ENCODE results near the gene PLEKHH3. TPM values are rescaled to one million over a fixed set of nuclear protein-coding genes. Genes with fewer than 3 reads are reported as not detected.

PLEKHH3 gene, protein sequence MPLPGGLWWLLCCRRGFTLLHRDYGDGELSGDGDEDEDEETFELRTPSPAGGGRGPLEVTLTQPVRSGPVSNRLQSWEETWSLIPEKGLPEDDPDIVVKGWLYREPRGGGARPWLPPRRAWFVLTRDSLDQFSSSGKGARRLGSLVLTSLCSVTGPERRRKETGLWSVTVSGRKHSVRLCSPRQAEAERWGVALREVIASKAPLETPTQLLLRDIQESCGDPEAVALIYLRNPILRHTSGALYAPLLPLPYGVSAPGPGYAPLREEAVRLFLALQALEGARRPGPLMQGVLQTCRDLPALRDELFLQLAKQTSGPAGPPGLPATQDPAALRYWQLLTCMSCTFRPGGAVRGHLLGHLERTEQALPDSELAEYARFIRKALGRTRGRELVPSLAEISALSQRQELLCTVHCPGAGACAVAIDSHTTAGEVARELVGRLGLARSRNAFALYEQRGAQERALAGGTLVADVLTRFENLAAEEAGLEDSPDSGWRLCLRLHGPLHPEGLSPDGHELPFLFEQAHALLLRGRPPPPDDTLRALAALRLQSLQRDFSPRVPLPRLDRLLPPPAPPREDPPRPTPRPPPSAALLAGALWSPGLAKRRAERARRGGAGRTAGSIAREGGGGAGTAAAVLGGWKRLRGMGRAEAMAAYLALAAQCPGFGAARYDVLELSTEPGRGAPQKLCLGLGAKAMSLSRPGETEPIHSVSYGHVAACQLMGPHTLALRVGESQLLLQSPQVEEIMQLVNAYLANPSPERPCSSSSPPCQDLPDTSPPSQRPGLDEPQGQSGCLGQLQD
- 20.5 and 27.8 TPM in 2 replicates for total RNA-seq

DNA sequence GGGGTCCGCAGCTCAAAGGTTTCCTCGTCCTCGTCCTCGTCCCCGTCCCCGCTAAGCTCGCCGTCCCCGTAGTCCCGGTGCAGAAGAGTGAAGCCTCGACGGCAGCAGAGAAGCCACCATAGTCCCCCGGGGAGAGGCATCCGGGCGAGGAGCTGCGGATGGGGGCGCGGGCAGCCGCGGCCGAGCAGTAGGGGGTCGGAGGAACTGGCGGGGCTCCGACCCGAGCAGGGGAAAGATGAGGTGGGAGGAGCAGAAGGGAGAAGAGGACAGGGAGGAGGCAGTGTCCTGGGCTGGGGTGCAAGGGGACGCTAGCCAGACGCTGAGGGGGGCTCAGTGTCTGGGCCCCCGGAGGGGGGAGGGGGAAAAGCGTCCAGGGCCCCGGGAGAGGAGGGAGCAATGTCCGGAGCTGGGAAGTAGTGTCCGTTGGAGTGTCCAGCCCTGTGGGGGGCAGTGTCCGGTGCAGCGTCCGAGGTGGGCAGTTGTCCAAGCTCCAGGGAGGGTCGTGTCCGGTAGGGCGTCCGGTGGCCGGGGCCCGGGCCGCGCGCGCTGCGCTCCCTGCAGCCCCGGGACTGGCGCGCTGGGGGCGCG lies at the start of gene PLEKHH3:
Gene PLEKHH3 (minus strand): TSS at position 571 of the 588 bp plus-strand sequence. CDS start 431 bp downstream, at position 140.

DNA sequence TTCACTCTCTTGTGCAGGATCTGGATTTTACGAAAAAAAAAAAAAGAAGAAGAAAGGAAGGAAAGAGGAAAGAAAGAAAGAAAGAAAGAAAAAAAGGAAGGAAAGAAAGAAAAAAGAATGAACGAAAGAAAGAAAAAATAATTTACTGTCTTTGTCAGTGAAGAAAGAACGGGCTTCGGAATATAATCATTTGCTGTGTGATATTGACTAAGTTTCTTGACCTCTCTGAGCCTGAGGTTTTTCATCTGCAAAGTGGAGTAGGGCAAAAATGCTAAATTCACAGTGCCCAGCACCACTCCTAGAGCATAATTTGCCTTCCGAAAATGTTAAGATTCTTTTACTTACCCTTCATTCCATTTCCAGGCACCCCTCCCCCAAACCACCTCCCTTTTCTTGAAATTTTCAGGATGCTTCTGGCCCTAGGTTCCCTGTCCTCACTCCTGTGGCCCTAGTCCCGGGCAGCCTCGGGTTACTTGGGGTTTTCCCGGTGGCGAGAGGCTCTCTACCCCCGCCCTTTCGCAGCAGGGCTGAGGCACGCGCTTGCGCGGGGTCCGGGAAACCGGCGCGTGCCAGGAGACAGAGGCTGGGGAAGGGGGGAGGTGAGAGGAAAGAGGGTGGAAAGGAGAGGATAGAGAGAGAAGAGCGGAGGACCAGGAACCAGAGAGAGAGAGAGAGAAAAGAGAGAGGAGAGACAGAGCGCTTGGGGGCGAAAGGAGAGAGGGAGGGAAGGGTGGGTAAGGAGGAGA lies 5.4 kb upstream of the PLEKHH3 start, which contains the start of gene CNTNAP1:
Gene CNTNAP1 (plus strand): TSS at position 556 of the 746 bp plus-strand sequence. CDS start 299 bp downstream, outside the sequence.

DNA sequence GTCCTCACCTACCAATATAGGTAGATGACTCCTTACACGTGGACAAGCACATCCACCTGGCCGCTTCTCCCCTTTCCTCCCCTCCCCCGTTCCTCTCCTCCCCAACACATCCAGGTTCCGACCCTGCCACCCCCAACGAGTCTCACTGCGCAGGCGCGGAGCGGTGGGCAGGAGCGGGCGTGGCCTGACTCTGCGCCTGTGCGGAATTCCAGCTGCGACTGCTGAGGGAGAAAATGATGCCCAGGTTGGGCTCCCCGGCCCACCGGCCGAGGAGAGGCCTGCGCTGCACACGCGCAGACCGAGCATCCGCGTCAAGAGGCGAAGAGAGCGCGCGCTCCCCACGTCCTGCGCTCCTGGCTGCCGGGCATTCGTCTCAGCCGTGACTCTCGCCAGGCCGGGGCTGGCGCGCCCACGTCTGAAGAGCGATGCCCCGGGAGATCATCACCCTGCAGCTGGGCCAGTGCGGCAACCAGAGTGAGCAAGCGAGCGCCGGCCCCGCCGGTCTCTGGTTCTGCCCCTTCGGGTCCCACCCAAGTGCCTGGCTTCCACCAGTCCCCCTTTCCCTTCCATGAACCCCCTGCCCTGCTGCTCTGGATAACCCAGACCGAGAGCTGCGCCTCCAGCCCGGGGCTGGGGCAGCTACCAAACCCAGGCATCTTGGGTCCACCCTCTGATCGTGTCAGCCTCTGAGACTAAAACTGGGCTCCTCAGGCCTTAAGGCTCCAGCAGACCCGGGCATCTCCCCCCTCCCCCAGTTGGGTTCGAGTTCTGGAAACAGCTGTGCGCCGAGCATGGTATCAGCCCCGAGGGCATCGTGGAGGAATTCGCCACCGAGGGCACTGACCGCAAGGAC lies 17.5 kb downstream of the PLEKHH3 start, which contains the start of gene TUBG2:
Gene TUBG2 (plus strand): TSS at position 206 of the 853 bp plus-strand sequence. CDS start 220 bp downstream, at position 426.

Other genes starting within 250 kb of the PLEKHH3 start
- gene ATP6V0A1, start 218.1 kb downstream of the PLEKHH3 start, total RNA-seq: 21.3 and 25.7 TPM in 2 replicates
- 49.1 and 52.2 TPM in 2 replicates for gene NAGLU, start 140.8 kb downstream of the PLEKHH3 start, total RNA-seq
- 1.4 and 4.6 TPM in 2 replicates for gene HSD17B1, start 124.1 kb downstream of the PLEKHH3 start, total RNA-seq
- gene COASY, start 114.8 kb downstream of the PLEKHH3 start, total RNA-seq: 36.5 and 57.4 TPM in 2 replicates
- 38.6 and 61.4 TPM in 2 replicates for gene MLX, start 109.9 kb downstream of the PLEKHH3 start, total RNA-seq
- 8.0 and 9.2 TPM in 2 replicates for gene PSMC3IP, start 99.3 kb downstream of the PLEKHH3 start, total RNA-seq
- 46.4 and 89.4 TPM in 2 replicates for gene RETREG3, start 67.6 kb downstream of the PLEKHH3 start, total RNA-seq
- gene TUBG1, start 67.3 kb downstream of the PLEKHH3 start, total RNA-seq: 87.6 and 110 TPM in 2 replicates
- 10.4 and 13.8 TPM in 2 replicates for gene TUBG2, start 17.7 kb downstream of the PLEKHH3 start, total RNA-seq
- 22.2 and 27.1 TPM in 2 replicates for gene CCR10, start 4.8 kb upstream of the PLEKHH3 start, total RNA-seq
- gene CNTNAP1, start 5.5 kb upstream of the PLEKHH3 start, total RNA-seq: 32.8 and 36.9 TPM in 2 replicates
- 9.6 and 12.7 TPM in 2 replicates for gene EZH1, start 68.0 kb upstream of the PLEKHH3 start, total RNA-seq
- gene RAMP2, start 84.2 kb upstream of the PLEKHH3 start, total RNA-seq: 1.9 and 5.5 TPM in 2 replicates
- 128 and 142 TPM in 2 replicates for gene VPS25, start 96.5 kb upstream of the PLEKHH3 start, total RNA-seq
- 12.7 and 13.6 TPM in 2 replicates for gene WNK4, start 103.6 kb upstream of the PLEKHH3 start, total RNA-seq
- gene COA3, start 121.7 kb upstream of the PLEKHH3 start, total RNA-seq: 60.8 and 72.4 TPM in 2 replicates
- gene CNTD1, start 121.9 kb upstream of the PLEKHH3 start, total RNA-seq: 0.58 TPM in 1 of 2 replicates, not detected in the other
- gene BECN1, start 147.3 kb upstream of the PLEKHH3 start, total RNA-seq: 69.2 and 128 TPM in 2 replicates
- gene PSME3, start 156.4 kb upstream of the PLEKHH3 start, total RNA-seq: 85.0 and 123 TPM in 2 replicates
- under 0.01 and 0.29 TPM in 2 replicates for gene AOC2, start 167.6 kb upstream of the PLEKHH3 start, total RNA-seq
- gene AOC3, start 174.2 kb upstream of the PLEKHH3 start, total RNA-seq: not detected in 2 replicates
- not detected in 2 replicates for gene G6PC1, start 223.8 kb upstream of the PLEKHH3 start, total RNA-seq

Measured in myometrial cell (primary cell).